HG02588 (cell line): Measurements from ENCODE around the gene ZGPAT.

ENCODE experiments used
- ATAC-seq: cut with Tn5 transposase; IDR thresholded peaks from one replicate; pipeline ENCODE4 v1.9.1; 2021; ENCODE audit warnings: mild to moderate bottlenecking, moderate library complexity; ENCODE audit not compliant: unreplicated experiment

The ZGPAT gene

GRCh38 chr20:63678071-63678470 lies 29.8 kb upstream of the ZGPAT start:
- ATAC-seq = no peak

GRCh38 chr20:63678667-63679465 lies 29.0 kb upstream of the ZGPAT start:
- no peak for ATAC-seq

- no peak for ATAC-seq
Measured at GRCh38 chr20:63679799-63680305, 28.0 kb upstream of the ZGPAT start.

GRCh38 chr20:63680427-63680826 lies 27.4 kb upstream of the ZGPAT start:
- ATAC-seq = no peak

- no peak for ATAC-seq
Measured at GRCh38 chr20:63680857-63681608, 26.8 kb upstream of the ZGPAT start.

- no peak for ATAC-seq
Measured at GRCh38 chr20:63681609-63682142, 26.2 kb upstream of the ZGPAT start.

GRCh38 chr20:63682384-63683139 lies 25.3 kb upstream of the ZGPAT start:
- ATAC-seq = no peak

GRCh38 chr20:63685269-63686026 lies 22.4 kb upstream of the ZGPAT start:
- no peak for ATAC-seq

GRCh38 chr20:63686094-63686491 lies 21.7 kb upstream of the ZGPAT start:
- no peak for ATAC-seq

- no peak for ATAC-seq
Measured at GRCh38 chr20:63686492-63687321, 21.1 kb upstream of the ZGPAT start.

- ATAC-seq = no peak
Measured at GRCh38 chr20:63687419-63688178, 20.2 kb upstream of the ZGPAT start.

GRCh38 chr20:63688228-63689045 lies 19.4 kb upstream of the ZGPAT start:
- ATAC-seq = no peak

GRCh38 chr20:63689046-63690002 lies 18.5 kb upstream of the ZGPAT start:
- ATAC-seq = no peak

GRCh38 chr20:63690003-63690897 lies 17.6 kb upstream of the ZGPAT start:
- ATAC-seq = no peak

GRCh38 chr20:63690898-63691710 lies 16.7 kb upstream of the ZGPAT start:
- no peak for ATAC-seq
